Measurements from ENCODE around the gene BNIP3.

DNA sequence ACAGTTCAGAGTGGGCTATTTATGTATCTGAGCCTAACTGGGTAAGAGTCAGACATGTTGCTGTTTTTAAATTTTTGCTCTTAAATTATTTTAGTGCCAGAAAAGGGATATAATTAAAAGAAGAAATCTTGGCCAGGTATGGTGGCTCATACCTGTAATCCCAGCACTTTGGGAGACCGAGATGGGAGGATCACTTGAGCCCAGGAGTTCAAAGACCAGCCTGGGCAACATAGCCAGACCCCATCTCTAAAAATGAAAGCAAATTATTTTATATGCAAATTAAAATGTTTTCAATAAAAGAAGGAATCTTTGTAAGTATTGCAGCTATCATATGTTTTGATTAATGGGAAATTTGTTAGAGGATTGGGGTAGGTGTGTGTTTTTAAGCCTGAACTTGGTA lies 39.3 kb downstream of the BNIP3 start:
- TF ChIP-seq, protein P1, sequence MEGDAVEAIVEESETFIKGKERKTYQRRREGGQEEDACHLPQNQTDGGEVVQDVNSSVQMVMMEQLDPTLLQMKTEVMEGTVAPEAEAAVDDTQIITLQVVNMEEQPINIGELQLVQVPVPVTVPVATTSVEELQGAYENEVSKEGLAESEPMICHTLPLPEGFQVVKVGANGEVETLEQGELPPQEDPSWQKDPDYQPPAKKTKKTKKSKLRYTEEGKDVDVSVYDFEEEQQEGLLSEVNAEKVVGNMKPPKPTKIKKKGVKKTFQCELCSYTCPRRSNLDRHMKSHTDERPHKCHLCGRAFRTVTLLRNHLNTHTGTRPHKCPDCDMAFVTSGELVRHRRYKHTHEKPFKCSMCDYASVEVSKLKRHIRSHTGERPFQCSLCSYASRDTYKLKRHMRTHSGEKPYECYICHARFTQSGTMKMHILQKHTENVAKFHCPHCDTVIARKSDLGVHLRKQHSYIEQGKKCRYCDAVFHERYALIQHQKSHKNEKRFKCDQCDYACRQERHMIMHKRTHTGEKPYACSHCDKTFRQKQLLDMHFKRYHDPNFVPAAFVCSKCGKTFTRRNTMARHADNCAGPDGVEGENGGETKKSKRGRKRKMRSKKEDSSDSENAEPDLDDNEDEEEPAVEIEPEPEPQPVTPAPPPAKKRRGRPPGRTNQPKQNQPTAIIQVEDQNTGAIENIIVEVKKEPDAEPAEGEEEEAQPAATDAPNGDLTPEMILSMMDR (tag by site-specific recombination; IDR thresholded peaks at IDR 0.05), result no peak
- no peak for TF ChIP-seq ZNF19 (tag by site-specific recombination; IDR thresholded peaks at IDR 0.05; ENCODE audit: low read depth)
- no peak for TF ChIP-seq ZNF112 (tag by site-specific recombination; IDR thresholded peaks at IDR 0.05)
- TF ChIP-seq ZNF223 (tag by site-specific recombination; IDR thresholded peaks at IDR 0.05), result no peak
- TF ChIP-seq, protein P2, sequence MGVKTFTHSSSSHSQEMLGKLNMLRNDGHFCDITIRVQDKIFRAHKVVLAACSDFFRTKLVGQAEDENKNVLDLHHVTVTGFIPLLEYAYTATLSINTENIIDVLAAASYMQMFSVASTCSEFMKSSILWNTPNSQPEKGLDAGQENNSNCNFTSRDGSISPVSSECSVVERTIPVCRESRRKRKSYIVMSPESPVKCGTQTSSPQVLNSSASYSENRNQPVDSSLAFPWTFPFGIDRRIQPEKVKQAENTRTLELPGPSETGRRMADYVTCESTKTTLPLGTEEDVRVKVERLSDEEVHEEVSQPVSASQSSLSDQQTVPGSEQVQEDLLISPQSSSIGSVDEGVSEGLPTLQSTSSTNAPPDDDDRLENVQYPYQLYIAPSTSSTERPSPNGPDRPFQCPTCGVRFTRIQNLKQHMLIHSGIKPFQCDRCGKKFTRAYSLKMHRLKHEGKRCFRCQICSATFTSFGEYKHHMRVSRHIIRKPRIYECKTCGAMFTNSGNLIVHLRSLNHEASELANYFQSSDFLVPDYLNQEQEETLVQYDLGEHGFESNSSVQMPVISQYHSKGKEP (tag by site-specific recombination; IDR thresholded peaks at IDR 0.05), result no peak
- TF ChIP-seq, protein P3, sequence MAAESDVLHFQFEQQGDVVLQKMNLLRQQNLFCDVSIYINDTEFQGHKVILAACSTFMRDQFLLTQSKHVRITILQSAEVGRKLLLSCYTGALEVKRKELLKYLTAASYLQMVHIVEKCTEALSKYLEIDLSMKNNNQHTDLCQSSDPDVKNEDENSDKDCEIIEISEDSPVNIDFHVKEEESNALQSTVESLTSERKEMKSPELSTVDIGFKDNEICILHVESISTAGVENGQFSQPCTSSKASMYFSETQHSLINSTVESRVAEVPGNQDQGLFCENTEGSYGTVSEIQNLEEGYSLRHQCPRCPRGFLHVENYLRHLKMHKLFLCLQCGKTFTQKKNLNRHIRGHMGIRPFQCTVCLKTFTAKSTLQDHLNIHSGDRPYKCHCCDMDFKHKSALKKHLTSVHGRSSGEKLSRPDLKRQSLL (tag by site-specific recombination; IDR thresholded peaks at IDR 0.05), result no peak
- no peak for TF ChIP-seq ZNF114 (tag by site-specific recombination; IDR thresholded peaks at IDR 0.05)
- TF ChIP-seq ZNF354C (tag by site-specific recombination; IDR thresholded peaks at IDR 0.05; ENCODE audit: borderline replicate concordance, low read depth), result no peak
- TF ChIP-seq, protein P4, sequence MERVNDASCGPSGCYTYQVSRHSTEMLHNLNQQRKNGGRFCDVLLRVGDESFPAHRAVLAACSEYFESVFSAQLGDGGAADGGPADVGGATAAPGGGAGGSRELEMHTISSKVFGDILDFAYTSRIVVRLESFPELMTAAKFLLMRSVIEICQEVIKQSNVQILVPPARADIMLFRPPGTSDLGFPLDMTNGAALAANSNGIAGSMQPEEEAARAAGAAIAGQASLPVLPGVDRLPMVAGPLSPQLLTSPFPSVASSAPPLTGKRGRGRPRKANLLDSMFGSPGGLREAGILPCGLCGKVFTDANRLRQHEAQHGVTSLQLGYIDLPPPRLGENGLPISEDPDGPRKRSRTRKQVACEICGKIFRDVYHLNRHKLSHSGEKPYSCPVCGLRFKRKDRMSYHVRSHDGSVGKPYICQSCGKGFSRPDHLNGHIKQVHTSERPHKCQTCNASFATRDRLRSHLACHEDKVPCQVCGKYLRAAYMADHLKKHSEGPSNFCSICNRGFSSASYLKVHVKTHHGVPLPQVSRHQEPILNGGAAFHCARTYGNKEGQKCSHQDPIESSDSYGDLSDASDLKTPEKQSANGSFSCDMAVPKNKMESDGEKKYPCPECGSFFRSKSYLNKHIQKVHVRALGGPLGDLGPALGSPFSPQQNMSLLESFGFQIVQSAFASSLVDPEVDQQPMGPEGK (tag by site-specific recombination; IDR thresholded peaks at IDR 0.05), result no peak
- TF ChIP-seq KLF9 (tag by site-specific recombination; IDR thresholded peaks at IDR 0.05; ENCODE audit: low read depth), result no peak

Measured in HEK293 (cell line).